Vagina (tissue), 2 donors: Measurements from ENCODE around the gene C1orf174.

Source experiments
- POLR2A ChIP-seq, 2 donors: fragments of 450-650 bp; IDR thresholded peaks; one replicate each; pipeline ENCODE4 v1.6.1; 2017; ENCODE audit warnings: antibody characterized with exemption in 2 of 2, mild to moderate bottlenecking in 2 of 2, moderate library complexity in 2 of 2
- POLR2AphosphoS5 ChIP-seq, 2 donors: sonication (generic); formaldehyde crosslinking; IDR thresholded peaks; one replicate each; pipeline ENCODE4 v1.9.0; 2017; ENCODE audit warnings: antibody characterized with exemption in 2 of 2, mild to moderate bottlenecking in 2 of 2, low read depth in 1 of 2; ENCODE audit not compliant: insufficient read depth in 1 of 2
- TF ChIP-seq, protein P1 (sequence below), 3 experiments: fragments of 450-650 bp in 2 of 3; fragments of 200-600 bp in 1 of 3; sonication (generic) in 1 of 3; IDR thresholded peaks; one replicate each; pipeline ENCODE4 v1.5.1; 2017 to 2019; ENCODE audit warnings: antibody characterized with exemption in 3 of 3, mild to moderate bottlenecking in 2 of 3, moderate library complexity in 2 of 3

DNA sequence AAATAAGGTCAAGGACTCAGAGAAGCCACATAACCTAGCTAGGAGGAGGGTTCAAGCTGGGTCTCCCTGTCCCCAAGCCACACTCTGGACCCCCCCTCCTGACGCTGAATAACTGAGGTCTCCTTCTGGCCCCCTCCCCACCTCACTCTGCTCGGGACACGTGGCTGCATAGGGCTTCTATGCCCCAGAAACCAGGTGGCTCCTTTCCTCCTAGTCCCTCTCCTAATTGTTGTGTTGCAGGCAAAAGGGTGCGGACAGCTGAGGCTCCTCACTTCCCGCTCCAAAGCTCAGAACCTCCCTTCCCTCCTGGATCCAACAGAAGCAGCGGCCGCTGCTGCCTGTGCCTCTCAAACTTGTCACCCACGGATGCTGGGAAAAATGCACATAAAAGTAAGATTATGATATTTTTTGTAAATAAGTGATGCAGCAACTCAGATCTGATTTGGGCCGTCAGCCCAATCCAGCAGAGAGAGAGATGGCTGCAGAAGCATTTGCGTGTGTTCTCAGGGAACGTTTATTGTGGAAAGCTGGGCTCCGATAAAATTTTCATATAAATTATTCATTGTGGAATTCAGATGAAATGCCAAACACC, 40.8 kb upstream of the C1orf174 start:
- TF ChIP-seq, protein P1, sequence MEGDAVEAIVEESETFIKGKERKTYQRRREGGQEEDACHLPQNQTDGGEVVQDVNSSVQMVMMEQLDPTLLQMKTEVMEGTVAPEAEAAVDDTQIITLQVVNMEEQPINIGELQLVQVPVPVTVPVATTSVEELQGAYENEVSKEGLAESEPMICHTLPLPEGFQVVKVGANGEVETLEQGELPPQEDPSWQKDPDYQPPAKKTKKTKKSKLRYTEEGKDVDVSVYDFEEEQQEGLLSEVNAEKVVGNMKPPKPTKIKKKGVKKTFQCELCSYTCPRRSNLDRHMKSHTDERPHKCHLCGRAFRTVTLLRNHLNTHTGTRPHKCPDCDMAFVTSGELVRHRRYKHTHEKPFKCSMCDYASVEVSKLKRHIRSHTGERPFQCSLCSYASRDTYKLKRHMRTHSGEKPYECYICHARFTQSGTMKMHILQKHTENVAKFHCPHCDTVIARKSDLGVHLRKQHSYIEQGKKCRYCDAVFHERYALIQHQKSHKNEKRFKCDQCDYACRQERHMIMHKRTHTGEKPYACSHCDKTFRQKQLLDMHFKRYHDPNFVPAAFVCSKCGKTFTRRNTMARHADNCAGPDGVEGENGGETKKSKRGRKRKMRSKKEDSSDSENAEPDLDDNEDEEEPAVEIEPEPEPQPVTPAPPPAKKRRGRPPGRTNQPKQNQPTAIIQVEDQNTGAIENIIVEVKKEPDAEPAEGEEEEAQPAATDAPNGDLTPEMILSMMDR (IDR thresholded peaks at IDR 0.05), result no peak
- TF ChIP-seq POLR2A (IDR thresholded peaks at IDR 0.05) (no peak), POLR2AphosphoS5 (IDR thresholded peaks at IDR 0.05; ENCODE audit: insufficient read depth in 1 of 2, low read depth in 1 of 2) (no peak)
